Natural killer cell (primary cell): Measurements from ENCODE around the gene GNAS-AS1. TPM values are rescaled to one million over a fixed set of nuclear protein-coding genes. Genes with fewer than 3 reads are reported as not detected.

Source experiments
- ATAC-seq, 3 donors: fragments of 150-1000 bp in 2 of 3; fragments of 200-7000 bp in 1 of 3; cut with Tn5 transposase; 1 replicate in 1 of 3; 2 replicates in 2 of 3; pipeline ENCODE4 v1.10.0; 2021; ENCODE audit warnings: mild to moderate bottlenecking in 2 of 3, moderate library complexity in 2 of 3
- DNase-seq, 2 donors: peaks; one replicate each; pipeline versions ENCODE4 v3.0.0 to v3.0.0-alpha.2; 2013 to 2021; ENCODE audit warnings: mixed read lengths in 1 of 2
- H3K27ac ChIP-seq: one replicate; pipeline ENCODE4 v1.5.1; 2013; ENCODE audit warnings: mild to moderate bottlenecking, low read length
- H3K27me3 ChIP-seq: one replicate; pipeline ENCODE4 v1.6.1; 2013; ENCODE audit warnings: low read length; ENCODE audit not compliant: control insufficient read depth, insufficient read depth
- H3K36me3 ChIP-seq: one replicate; pipeline ENCODE4 v1.6.1; 2013; ENCODE audit warnings: low read length; ENCODE audit not compliant: control insufficient read depth, insufficient read depth
- H3K4me1 ChIP-seq: one replicate; pipeline ENCODE4 v1.6.1; 2013; ENCODE audit warnings: low read length; ENCODE audit not compliant: control insufficient read depth, insufficient read depth
- H3K4me3 ChIP-seq: one replicate; pipeline ENCODE4 v1.5.1; 2013; ENCODE audit warnings: low read length
- H3K9me3 ChIP-seq: one replicate; pipeline ENCODE4 v1.6.1; 2013; ENCODE audit warnings: low read length; ENCODE audit not compliant: control insufficient read depth, insufficient read depth
- H3K27ac Mint-ChIP-seq, 2 donors: one replicate each; pipeline ENCODE4 v1.8.0; 2022; ENCODE audit warnings: mild to moderate bottlenecking in 2 of 2, mixed read lengths in 2 of 2, moderate library complexity in 1 of 2
- H3K27me3 Mint-ChIP-seq, 2 donors: one replicate each; pipeline ENCODE4 v1.8.0; 2022; ENCODE audit warnings: low read depth in 2 of 2, mixed read lengths in 2 of 2
- H3K36me3 Mint-ChIP-seq: one replicate; pipeline ENCODE4 v1.8.0; 2022; ENCODE audit warnings: mixed read lengths
- H3K4me1 Mint-ChIP-seq, 2 donors: one replicate each; pipeline ENCODE4 v1.8.0; 2022; ENCODE audit warnings: mixed read lengths in 2 of 2
- H3K4me3 Mint-ChIP-seq: one replicate; pipeline ENCODE4 v1.8.0; 2022; ENCODE audit warnings: mild to moderate bottlenecking, moderate library complexity, mixed read lengths
- H3K9me3 Mint-ChIP-seq, 2 donors: one replicate each; pipeline ENCODE4 v1.8.0; 2022; ENCODE audit warnings: mixed read lengths in 2 of 2
- CTCF ChIP-seq: fragments of 200-600 bp; IDR thresholded peaks from one replicate; pipeline ENCODE4 v1.8.0; 2022; ENCODE audit warnings: antibody characterized with exemption
- WGBS: methylation state at CpG from one replicate; pipeline ENCODE4 v1.1.7; 2013; ENCODE audit warnings: missing lambda C conversion rate; ENCODE audit not compliant: insufficient coverage; 5-methylcytosine and 5-hydroxymethylcytosine counted together
- intact Hi-C: fragments of 100-400 bp; cut with micrococcal nuclease; formaldehyde crosslinking; loops from one replicate; pipeline ENCODE4 v1.14.2; 2022
- total RNA-seq, 4 donors: library from RNA; stranded (reverse); fragments of 120-200 nt in 1 of 4; gene quantifications; one replicate each; pipeline versions ENCODE4 v1.2.3 to v1.2.4, GENCODE V29; 2013 to 2022

Gene GNAS-AS1
- total RNA-seq, 3 donors from 2014 or later (not counting 1 experiment from before 2014, with no cell fraction given) = 0.60 to 0.66 TPM; not detected in 1

GRCh38 chr20:58778760-58779159 is 71.9 kb downstream of the GNAS-AS1 start:
- TF ChIP-seq CTCF = no peak
- Histone ChIP-seq H3K9me3 (no peaks in the 10 kb centered on the region), H3K27ac (no peak overlapping the region), H3K36me3 (no peaks in the 10 kb centered on the region), H3K4me3 (no peak overlapping the region), H3K27me3 (no peaks in the 10 kb centered on the region), H3K4me1 (no peaks in the 10 kb centered on the region)
- intact Hi-C loops = no loop called here
- WGBS = 30% methylated on average over 9 of the region's 9 CpGs
- peaks cover 10 to 46% of the 10 kb centered on the region in 2 donors for H3K27me3 Mint-ChIP-seq
- ATAC-seq = no peak
- H3K27ac Mint-ChIP-seq = no peak overlapping the region
- H3K9me3 Mint-ChIP-seq = no peaks in the 10 kb centered on the region
- no peak for DNase-seq
- H3K4me1 Mint-ChIP-seq = peaks cover 0 to 7% of the 10 kb centered on the region in 2 donors
- H3K36me3 Mint-ChIP-seq = no peaks in the 10 kb centered on the region
- H3K4me3 Mint-ChIP-seq = no peak overlapping the region

- no peak for TF ChIP-seq CTCF
- intact Hi-C loops = no loop called here
- H3K9me3 ChIP-seq = no peaks in the 10 kb centered on the region
- H3K4me1 ChIP-seq = no peaks in the 10 kb centered on the region
- Mint-ChIP-seq H3K27me3 (peaks cover 13 to 45% of the 10 kb centered on the region in 2 donors), H3K36me3 (no peaks in the 10 kb centered on the region), H3K4me1 (peaks cover 0 to 7% of the 10 kb centered on the region in 2 donors), H3K9me3 (no peaks in the 10 kb centered on the region), H3K4me3 (no peak overlapping the region), H3K27ac (no peak overlapping the region)
- 62% methylated on average over 7 of the region's 7 CpGs for WGBS
- H3K27me3 ChIP-seq = no peaks in the 10 kb centered on the region
- no peak overlapping the region for H3K27ac ChIP-seq
- H3K36me3 ChIP-seq = no peaks in the 10 kb centered on the region
- DNase-seq (no peak), ATAC-seq (no peak)
- no peak overlapping the region for H3K4me3 ChIP-seq
These were observed 73.0 kb downstream of the GNAS-AS1 start for GRCh38 chr20:58777657-58778056.

GRCh38 chr20:58776109-58776508 is 74.6 kb downstream of the GNAS-AS1 start:
- ATAC-seq = no peak
- Mint-ChIP-seq H3K4me1 (peaks cover 0 to 7% of the 10 kb centered on the region in 2 donors), H3K27ac (no peak overlapping the region), H3K4me3 (no peak overlapping the region), H3K9me3 (no peaks in the 10 kb centered on the region), H3K36me3 (no peaks in the 10 kb centered on the region), H3K27me3 (peaks cover 11 to 33% of the 10 kb centered on the region in 2 donors)
- no peaks in the 10 kb centered on the region for H3K27me3 ChIP-seq
- no peak overlapping the region for H3K27ac ChIP-seq
- H3K36me3 ChIP-seq = no peaks in the 10 kb centered on the region
- no peak for DNase-seq
- WGBS = 76% methylated on average over 3 of the region's 3 CpGs
- intact Hi-C loops = no loop called here
- TF ChIP-seq CTCF = no peak
- H3K4me1 ChIP-seq = no peaks in the 10 kb centered on the region
- no peaks in the 10 kb centered on the region for H3K9me3 ChIP-seq
- H3K4me3 ChIP-seq = no peak overlapping the region

- Histone ChIP-seq H3K4me3 (no peak overlapping the region), H3K9me3 (no peaks in the 10 kb centered on the region), H3K4me1 (no peaks in the 10 kb centered on the region), H3K27me3 (no peaks in the 10 kb centered on the region), H3K27ac (no peak overlapping the region), H3K36me3 (no peaks in the 10 kb centered on the region)
- no peaks in the 10 kb centered on the region for H3K9me3 Mint-ChIP-seq
- 98% methylated on average over 8 of the region's 8 CpGs for WGBS
- no peak overlapping the region for H3K27ac Mint-ChIP-seq
- peaks cover 0 to 7% of the 10 kb centered on the region in 2 donors for H3K4me1 Mint-ChIP-seq
- H3K4me3 Mint-ChIP-seq = no peak overlapping the region
- no peak for DNase-seq
- no peaks in the 10 kb centered on the region for H3K36me3 Mint-ChIP-seq
- intact Hi-C loops = no loop called here
- H3K27me3 Mint-ChIP-seq = peaks cover 16 to 25% of the 10 kb centered on the region in 2 donors
- TF ChIP-seq CTCF = no peak
- no peak for ATAC-seq
These were observed 75.3 kb downstream of the GNAS-AS1 start for GRCh38 chr20:58775371-58775770.
